T-cell (primary cell): Measurements from ENCODE around the gene GREB1. TPM values are rescaled to one million over a fixed set of nuclear protein-coding genes. Genes with fewer than 3 reads are reported as not detected.

Experiments
- ATAC-seq, 4 experiments: fragments of 200-7000 bp in 3 of 4; fragments of 150-1000 bp in 1 of 4; cut with Tn5 transposase; replicated peaks in 1 of 4; 1 replicate in 3 of 4; 2 replicates in 1 of 4; pipeline ENCODE4 v1.10.0; 2021; ENCODE audit warnings: moderate library complexity in 3 of 4, mild to moderate bottlenecking in 2 of 4, moderate number of reproducible peaks in 1 of 4
- CTCF ChIA-PET, 2 donors: fragments of 300-600 bp; sonication (Branson Sonifier 250); formaldehyde crosslinking; loops; one replicate each; lab custom pipeline; 2022; ENCODE audit warnings: antibody characterized with exemption in 2 of 2; lab: Charles Lee
- POLR2A ChIA-PET, 2 donors: fragments of 300-600 bp; sonication (Branson Sonifier 250); formaldehyde crosslinking; loops; one replicate each; lab custom pipeline; 2022; ENCODE audit warnings: antibody characterized with exemption in 2 of 2; lab: Charles Lee
- DNase-seq, 35 experiments: peaks; one replicate each; pipeline versions ENCODE4 v3.0.0 to v3.0.0-alpha.2; 2013 to 2023
- H3K27ac ChIP-seq: one replicate; pipeline ENCODE4 v1.5.1; 2013; ENCODE audit warnings: low read length
- H3K27me3 ChIP-seq, 2 experiments: replicated peaks in 1 of 2; 1 replicate in 1 of 2; 2 replicates in 1 of 2; pipeline versions ENCODE4 v1.6.1 to v1.7.0; 2013; ENCODE audit warnings: low read length in 1 of 2, mixed read lengths in 1 of 2; ENCODE audit not compliant: control insufficient read depth in 2 of 2, insufficient read depth in 2 of 2; ENCODE audit errors: extremely low read depth in 1 of 2
- H3K36me3 ChIP-seq, 2 donors: 1 replicate in 1 of 2; 2 replicates in 1 of 2; pipeline versions ENCODE4 v1.6.1 to v1.7.0; 2013; ENCODE audit warnings: low read length in 1 of 2; ENCODE audit not compliant: control insufficient read depth in 2 of 2, insufficient read depth in 1 of 2; ENCODE audit errors: extremely low read depth in 1 of 2
- H3K4me1 ChIP-seq, 2 experiments: 1 replicate in 1 of 2; 2 replicates in 1 of 2; pipeline versions ENCODE4 v1.6.1 to v1.7.0; 2013; ENCODE audit warnings: low read length in 2 of 2, mixed read lengths in 1 of 2; ENCODE audit not compliant: insufficient read depth in 2 of 2, control insufficient read depth in 1 of 2; ENCODE audit errors: extremely low read depth in 1 of 2
- H3K4me3 ChIP-seq, 2 donors: 1 replicate in 1 of 2; 2 replicates in 1 of 2; pipeline versions ENCODE4 v1.5.1 to v1.7.0; 2013; ENCODE audit warnings: mild to moderate bottlenecking in 2 of 2, low read length in 1 of 2, moderate library complexity in 1 of 2; ENCODE audit not compliant: control insufficient read depth in 1 of 2; ENCODE audit errors: extremely low read depth in 1 of 2
- H3K9me3 ChIP-seq: 2 replicates; pipeline ENCODE4 v1.7.0; 2013
- H3K27ac Mint-ChIP-seq, 2 donors: one replicate each; pipeline ENCODE4 v1.8.0; 2020 to 2021; ENCODE audit warnings: mild to moderate bottlenecking in 2 of 2, mixed read lengths in 2 of 2
- H3K27me3 Mint-ChIP-seq, 2 donors: one replicate each; pipeline ENCODE4 v1.8.0; 2021 to 2022; ENCODE audit warnings: mixed read lengths in 2 of 2
- H3K36me3 Mint-ChIP-seq: one replicate; pipeline ENCODE4 v1.8.0; 2021; ENCODE audit warnings: mixed read lengths
- H3K4me1 Mint-ChIP-seq, 3 donors: one replicate each; pipeline ENCODE4 v1.8.0; 2020 to 2022; ENCODE audit warnings: mixed read lengths in 3 of 3, mild to moderate bottlenecking in 1 of 3
- H3K4me3 Mint-ChIP-seq, 3 donors: one replicate each; pipeline ENCODE4 v1.8.0; 2020 to 2022; ENCODE audit warnings: mild to moderate bottlenecking in 3 of 3, mixed read lengths in 3 of 3, moderate library complexity in 3 of 3
- H3K9me3 Mint-ChIP-seq, 3 donors: one replicate each; pipeline ENCODE4 v1.8.0; 2020 to 2022; ENCODE audit warnings: mixed read lengths in 3 of 3
- WGBS: methylation state at CpG from one replicate; pipeline ENCODE4 v1.1.5; 2013; ENCODE audit warnings: missing lambda C conversion rate; ENCODE audit not compliant: insufficient coverage; 5-methylcytosine and 5-hydroxymethylcytosine counted together
- total RNA-seq, 35 experiments: library from RNA in 6 of 35; stranded (reverse) in 6 of 35; fragments of 120-200 nt in 1 of 35; gene quantifications; one replicate each; pipeline versions ENCODE4 v1.2.1 to v1.2.4 and lab custom pipeline; 2013 to 2026

The GREB1 gene
- total RNA-seq, 5 donors from 2014 or later (not counting 1 experiment from before 2014, with no cell fraction given), result 0.23 to 1.2 (median 0.63) TPM

- Histone ChIP-seq H3K4me3 (no peak overlapping the region), H3K27ac (no peak overlapping the region), H3K36me3 (no peaks in the 10 kb centered on the region), H3K27me3 (peaks cover 0 to 41% of the 10 kb centered on the region in 2 experiments), H3K9me3 (no peaks in the 10 kb centered on the region), H3K4me1 (no peaks in the 10 kb centered on the region)
- Mint-ChIP-seq H3K36me3 (no peaks in the 10 kb centered on the region), H3K4me3 (no peak overlapping the region), H3K27me3 (peaks cover 27 to 52% of the 10 kb centered on the region in 2 donors), H3K4me1 (no peaks in the 10 kb centered on the region), H3K9me3 (no peaks in the 10 kb centered on the region), H3K27ac (no peak overlapping the region)
- ChIA-PET CTCF (no interaction called here), POLR2A (no interaction called here)
- no peak for ATAC-seq
- 78% methylated on average over 5 of the region's 11 CpGs for WGBS
- DNase-seq, result no peak
Measured at GRCh38 chr2:11540996-11541692, 7.3 kb downstream of the GREB1 start.

GRCh38 chr2:11541693-11542274, 7.9 kb downstream of the GREB1 start:
- Histone ChIP-seq H3K27ac (no peak overlapping the region), H3K9me3 (no peaks in the 10 kb centered on the region), H3K27me3 (peaks cover 0 to 41% of the 10 kb centered on the region in 2 experiments), H3K4me3 (no peak overlapping the region), H3K4me1 (no peaks in the 10 kb centered on the region), H3K36me3 (no peaks in the 10 kb centered on the region)
- Mint-ChIP-seq H3K36me3 (no peaks in the 10 kb centered on the region), H3K27ac (no peak overlapping the region), H3K4me1 (no peaks in the 10 kb centered on the region), H3K9me3 (no peaks in the 10 kb centered on the region), H3K27me3 (peaks cover 27 to 49% of the 10 kb centered on the region in 2 donors), H3K4me3 (no peak overlapping the region)
- ChIA-PET CTCF (no interaction called here), POLR2A (no interaction called here)
- WGBS, result 63% methylated on average over 7 of the region's 8 CpGs
- DNase-seq (no peak), ATAC-seq (no peak)

GRCh38 chr2:11542275-11542819, 8.5 kb downstream of the GREB1 start:
- no peaks in the 10 kb centered on the region for H3K36me3 Mint-ChIP-seq

GRCh38 chr2:11543337-11544216, 9.7 kb downstream of the GREB1 start:
- Mint-ChIP-seq H3K36me3 (no peaks in the 10 kb centered on the region), H3K4me3 (no peak overlapping the region), H3K4me1 (no peaks in the 10 kb centered on the region), H3K27ac (no peak overlapping the region), H3K9me3 (no peaks in the 10 kb centered on the region), H3K27me3 (peaks cover 37 to 47% of the 10 kb centered on the region in 2 donors)
- Histone ChIP-seq H3K36me3 (no peaks in the 10 kb centered on the region), H3K27me3 (peaks cover 0 to 33% of the 10 kb centered on the region in 2 experiments), H3K27ac (no peak overlapping the region), H3K4me3 (no peak overlapping the region), H3K9me3 (no peaks in the 10 kb centered on the region), H3K4me1 (no peaks in the 10 kb centered on the region)
- 93% methylated on average over 8 of the region's 11 CpGs for WGBS
- CTCF ChIA-PET, result interaction anchor here in 1 of 2 donors (0.5 kb wide), 1 partner anchor 242 kb away, joined by 4 read pairs; no protein-coding TSS in a partner anchor
- ATAC-seq (no peak), DNase-seq (no peak)
- POLR2A ChIA-PET, result no interaction called here

More at GRCh38 chr2:11542275-11542819, 8.5 kb downstream of the GREB1 start:
- ChIA-PET POLR2A (no interaction called here), CTCF (no interaction called here)
- Histone ChIP-seq H3K4me1 (no peaks in the 10 kb centered on the region), H3K36me3 (no peaks in the 10 kb centered on the region), H3K9me3 (no peaks in the 10 kb centered on the region), H3K27me3 (peaks cover 0 to 38% of the 10 kb centered on the region in 2 experiments), H3K27ac (no peak overlapping the region), H3K4me3 (no peak overlapping the region)
- H3K27ac Mint-ChIP-seq, result no peak overlapping the region
- no peak overlapping the region for H3K4me3 Mint-ChIP-seq
- no peaks in the 10 kb centered on the region for H3K9me3 Mint-ChIP-seq
- peaks cover 27 to 46% of the 10 kb centered on the region in 2 donors for H3K27me3 Mint-ChIP-seq
- DNase-seq (no peak), ATAC-seq (no peak)
- no peaks in the 10 kb centered on the region for H3K4me1 Mint-ChIP-seq
- 81% methylated on average over 10 of the region's 11 CpGs for WGBS

GRCh38 chr2:11546072-11546471, 12.2 kb downstream of the GREB1 start:
- ChIA-PET CTCF (no interaction called here), POLR2A (no interaction called here)
- Mint-ChIP-seq H3K4me3 (no peak overlapping the region), H3K36me3 (no peaks in the 10 kb centered on the region), H3K27ac (no peak overlapping the region), H3K27me3 (peaks cover 34 to 37% of the 10 kb centered on the region in 2 donors), H3K9me3 (peaks cover 0 to 5% (median 4%) of the 10 kb centered on the region in 3 donors), H3K4me1 (no peaks in the 10 kb centered on the region)
- no peak for DNase-seq
- no peaks in the 10 kb centered on the region for H3K36me3 ChIP-seq
- H3K27me3 ChIP-seq, result peaks cover 0 to 19% of the 10 kb centered on the region in 2 experiments
- H3K27ac ChIP-seq, result no peak overlapping the region
- no peak for ATAC-seq
- H3K4me3 ChIP-seq, result no peak overlapping the region
- WGBS, result no CpG with 5 or more reads among the region's 6 CpGs
- H3K4me1 ChIP-seq, result no peaks in the 10 kb centered on the region
- H3K9me3 ChIP-seq, result no peaks in the 10 kb centered on the region

- CTCF ChIA-PET, result no interaction called here
- no peaks in the 10 kb centered on the region for H3K4me1 Mint-ChIP-seq
- no peaks in the 10 kb centered on the region for H3K36me3 Mint-ChIP-seq
- no peak overlapping the region for H3K4me3 Mint-ChIP-seq
- ATAC-seq, result no peak
- H3K4me3 ChIP-seq, result no peak overlapping the region
- WGBS, result 80% methylated on average over 6 of the region's 6 CpGs
- H3K4me1 ChIP-seq, result no peaks in the 10 kb centered on the region
- POLR2A ChIA-PET, result no interaction called here
- H3K27ac ChIP-seq, result no peak overlapping the region
- H3K27me3 ChIP-seq, result peaks cover 0 to 12% of the 10 kb centered on the region in 2 experiments
- no peak overlapping the region for H3K27ac Mint-ChIP-seq
- H3K36me3 ChIP-seq, result no peaks in the 10 kb centered on the region
- peaks cover 19 to 29% of the 10 kb centered on the region in 2 donors for H3K27me3 Mint-ChIP-seq
- DNase-seq, result no peak
- H3K9me3 Mint-ChIP-seq, result peaks cover 0 to 5% (median 4%) of the 10 kb centered on the region in 3 donors
- no peaks in the 10 kb centered on the region for H3K9me3 ChIP-seq
Measured at GRCh38 chr2:11547912-11548497, 14.2 kb downstream of the GREB1 start.
